Fibroblast of lung (primary cell): Measurements from ENCODE around the gene INAFM1.

Experiments used
- CTCF ChIP-seq, 2 donors: IDR thresholded peaks in 1 of 2; conservative IDR thresholded peaks in 1 of 2; 1 replicate in 1 of 2; 2 replicates in 1 of 2; pipeline ENCODE4 v1.5.1; 2011 to 2012; ENCODE audit warnings: low read length in 2 of 2, control low read depth in 1 of 2, inconsistent platforms in 1 of 2, low read depth in 1 of 2, mild to moderate bottlenecking in 1 of 2
- EZH2 ChIP-seq: IDR thresholded peaks from 2 replicates; pipeline ENCODE4 v1.5.1; 2012; ENCODE audit warnings: low read length, control low read depth, mild to moderate bottlenecking; ENCODE audit errors: missing control alignments

- no peak for TF ChIP-seq CTCF (conservative IDR thresholded peaks at IDR 0.05 in 1 of 2, IDR thresholded peaks at IDR 0.05 in 1 of 2; ENCODE audit: low read depth in 1 of 2, low read length in 2 of 2)
- no peak for TF ChIP-seq EZH2
Measured at GRCh38 chr19:47240556-47240955, 34.1 kb upstream of the INAFM1 start.
